Measurements from ENCODE around the gene RAPGEF3.

RAPGEF3 gene

DNA sequence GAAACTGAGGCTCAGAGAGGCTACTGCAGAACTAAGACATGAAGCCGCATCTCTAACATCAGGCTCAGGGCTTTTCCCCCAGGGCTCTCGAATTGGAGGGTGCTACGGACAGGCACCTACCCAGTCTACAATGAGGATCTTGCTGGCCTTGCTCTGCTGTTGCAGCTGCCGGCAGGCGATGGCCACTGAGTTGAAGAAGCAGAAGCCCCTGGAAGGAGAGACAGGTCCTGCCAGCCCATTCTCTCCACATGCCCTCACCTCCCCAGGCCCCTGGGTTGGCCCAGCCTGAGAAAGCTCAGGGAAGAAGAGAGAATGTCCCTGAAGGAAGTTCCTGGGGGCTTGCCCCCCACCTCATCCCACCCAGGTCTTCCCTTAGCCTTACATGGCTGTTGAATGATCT is 30.5 kb upstream of the RAPGEF3 start:
- Histone ChIP-seq H3K27ac (replicated peaks) (no peak overlapping the region), H3K27me3 (ENCODE audit: insufficient read depth, poor library complexity, severe bottlenecking) (no peaks in the 10 kb centered on the region), H3K4me3 (replicated peaks; ENCODE audit: insufficient read depth, low read length) (no peak overlapping the region)
- TF ChIP-seq, protein P1, sequence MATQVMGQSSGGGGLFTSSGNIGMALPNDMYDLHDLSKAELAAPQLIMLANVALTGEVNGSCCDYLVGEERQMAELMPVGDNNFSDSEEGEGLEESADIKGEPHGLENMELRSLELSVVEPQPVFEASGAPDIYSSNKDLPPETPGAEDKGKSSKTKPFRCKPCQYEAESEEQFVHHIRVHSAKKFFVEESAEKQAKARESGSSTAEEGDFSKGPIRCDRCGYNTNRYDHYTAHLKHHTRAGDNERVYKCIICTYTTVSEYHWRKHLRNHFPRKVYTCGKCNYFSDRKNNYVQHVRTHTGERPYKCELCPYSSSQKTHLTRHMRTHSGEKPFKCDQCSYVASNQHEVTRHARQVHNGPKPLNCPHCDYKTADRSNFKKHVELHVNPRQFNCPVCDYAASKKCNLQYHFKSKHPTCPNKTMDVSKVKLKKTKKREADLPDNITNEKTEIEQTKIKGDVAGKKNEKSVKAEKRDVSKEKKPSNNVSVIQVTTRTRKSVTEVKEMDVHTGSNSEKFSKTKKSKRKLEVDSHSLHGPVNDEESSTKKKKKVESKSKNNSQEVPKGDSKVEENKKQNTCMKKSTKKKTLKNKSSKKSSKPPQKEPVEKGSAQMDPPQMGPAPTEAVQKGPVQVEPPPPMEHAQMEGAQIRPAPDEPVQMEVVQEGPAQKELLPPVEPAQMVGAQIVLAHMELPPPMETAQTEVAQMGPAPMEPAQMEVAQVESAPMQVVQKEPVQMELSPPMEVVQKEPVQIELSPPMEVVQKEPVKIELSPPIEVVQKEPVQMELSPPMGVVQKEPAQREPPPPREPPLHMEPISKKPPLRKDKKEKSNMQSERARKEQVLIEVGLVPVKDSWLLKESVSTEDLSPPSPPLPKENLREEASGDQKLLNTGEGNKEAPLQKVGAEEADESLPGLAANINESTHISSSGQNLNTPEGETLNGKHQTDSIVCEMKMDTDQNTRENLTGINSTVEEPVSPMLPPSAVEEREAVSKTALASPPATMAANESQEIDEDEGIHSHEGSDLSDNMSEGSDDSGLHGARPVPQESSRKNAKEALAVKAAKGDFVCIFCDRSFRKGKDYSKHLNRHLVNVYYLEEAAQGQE (IDR thresholded peaks at IDR 0.05; ENCODE audit: insufficient replicate concordance, low read depth), result no peak
- TF ChIP-seq, protein P2, sequence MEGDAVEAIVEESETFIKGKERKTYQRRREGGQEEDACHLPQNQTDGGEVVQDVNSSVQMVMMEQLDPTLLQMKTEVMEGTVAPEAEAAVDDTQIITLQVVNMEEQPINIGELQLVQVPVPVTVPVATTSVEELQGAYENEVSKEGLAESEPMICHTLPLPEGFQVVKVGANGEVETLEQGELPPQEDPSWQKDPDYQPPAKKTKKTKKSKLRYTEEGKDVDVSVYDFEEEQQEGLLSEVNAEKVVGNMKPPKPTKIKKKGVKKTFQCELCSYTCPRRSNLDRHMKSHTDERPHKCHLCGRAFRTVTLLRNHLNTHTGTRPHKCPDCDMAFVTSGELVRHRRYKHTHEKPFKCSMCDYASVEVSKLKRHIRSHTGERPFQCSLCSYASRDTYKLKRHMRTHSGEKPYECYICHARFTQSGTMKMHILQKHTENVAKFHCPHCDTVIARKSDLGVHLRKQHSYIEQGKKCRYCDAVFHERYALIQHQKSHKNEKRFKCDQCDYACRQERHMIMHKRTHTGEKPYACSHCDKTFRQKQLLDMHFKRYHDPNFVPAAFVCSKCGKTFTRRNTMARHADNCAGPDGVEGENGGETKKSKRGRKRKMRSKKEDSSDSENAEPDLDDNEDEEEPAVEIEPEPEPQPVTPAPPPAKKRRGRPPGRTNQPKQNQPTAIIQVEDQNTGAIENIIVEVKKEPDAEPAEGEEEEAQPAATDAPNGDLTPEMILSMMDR (IDR thresholded peaks at IDR 0.05; ENCODE audit: insufficient read depth, low read length), result no peak
- TF ChIP-seq SPI1 (IDR thresholded peaks at IDR 0.05; ENCODE audit: borderline replicate concordance, low read depth) (no peak), POLR2AphosphoS5 (IDR thresholded peaks at IDR 0.05; ENCODE audit: low read depth) (no peak), GABPA (IDR thresholded peaks at IDR 0.05; ENCODE audit: low read depth) (no peak)
- DNase-seq (ENCODE audit: low read depth in 1 of 2, low spot score in 1 of 2), result no peak

DNA sequence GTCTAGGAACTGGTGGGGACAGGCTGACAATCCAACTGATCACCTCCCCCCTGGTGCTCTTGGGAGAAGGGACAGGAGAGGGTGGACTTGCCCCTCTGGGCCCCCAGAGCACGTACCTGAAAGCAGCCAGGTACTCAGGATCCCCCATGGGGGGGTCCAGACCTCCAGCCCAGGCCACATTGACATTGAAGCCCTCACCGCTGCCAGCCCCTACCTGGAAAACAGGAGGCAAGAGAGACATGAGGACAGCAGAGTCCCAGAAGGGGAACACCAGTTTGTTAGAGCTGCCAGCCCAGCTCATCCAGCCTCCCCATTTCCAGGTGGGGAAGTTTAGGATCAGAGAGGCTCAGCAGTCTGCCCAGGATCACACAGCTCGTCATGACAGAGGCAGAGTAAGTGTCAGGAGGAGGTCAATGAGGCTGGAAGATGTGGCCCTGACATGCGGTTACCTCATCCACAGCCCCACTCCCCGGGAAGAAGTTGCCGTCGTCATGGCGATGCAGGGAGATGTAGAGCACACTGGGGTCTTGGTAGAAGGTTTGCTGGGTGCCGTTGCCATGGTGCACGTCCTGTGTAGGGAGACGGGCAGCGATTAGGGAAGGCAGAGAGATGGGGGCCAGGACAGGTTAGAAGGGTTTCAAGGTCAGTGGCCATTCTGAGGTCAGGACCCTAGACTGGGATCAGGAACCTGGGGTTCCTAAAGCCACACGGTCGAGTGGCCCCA is 29.1 kb upstream of the RAPGEF3 start:
- TF ChIP-seq, protein P1 (IDR thresholded peaks at IDR 0.05; ENCODE audit: insufficient replicate concordance, low read depth), result no peak
- no peak for TF ChIP-seq GABPA (IDR thresholded peaks at IDR 0.05; ENCODE audit: low read depth)
- TF ChIP-seq, protein P2 (IDR thresholded peaks at IDR 0.05; ENCODE audit: insufficient read depth, low read length), result no peak
- no peak for TF ChIP-seq POLR2AphosphoS5 (IDR thresholded peaks at IDR 0.05; ENCODE audit: low read depth)
- no peak for TF ChIP-seq SPI1 (IDR thresholded peaks at IDR 0.05; ENCODE audit: borderline replicate concordance, low read depth)
- Histone ChIP-seq H3K27ac (replicated peaks) (no peak overlapping the region), H3K4me3 (replicated peaks; ENCODE audit: insufficient read depth, low read length) (no peak overlapping the region), H3K27me3 (ENCODE audit: insufficient read depth, poor library complexity, severe bottlenecking) (no peaks in the 10 kb centered on the region)
- no peak for DNase-seq (ENCODE audit: low read depth in 1 of 2, low spot score in 1 of 2)

DNA sequence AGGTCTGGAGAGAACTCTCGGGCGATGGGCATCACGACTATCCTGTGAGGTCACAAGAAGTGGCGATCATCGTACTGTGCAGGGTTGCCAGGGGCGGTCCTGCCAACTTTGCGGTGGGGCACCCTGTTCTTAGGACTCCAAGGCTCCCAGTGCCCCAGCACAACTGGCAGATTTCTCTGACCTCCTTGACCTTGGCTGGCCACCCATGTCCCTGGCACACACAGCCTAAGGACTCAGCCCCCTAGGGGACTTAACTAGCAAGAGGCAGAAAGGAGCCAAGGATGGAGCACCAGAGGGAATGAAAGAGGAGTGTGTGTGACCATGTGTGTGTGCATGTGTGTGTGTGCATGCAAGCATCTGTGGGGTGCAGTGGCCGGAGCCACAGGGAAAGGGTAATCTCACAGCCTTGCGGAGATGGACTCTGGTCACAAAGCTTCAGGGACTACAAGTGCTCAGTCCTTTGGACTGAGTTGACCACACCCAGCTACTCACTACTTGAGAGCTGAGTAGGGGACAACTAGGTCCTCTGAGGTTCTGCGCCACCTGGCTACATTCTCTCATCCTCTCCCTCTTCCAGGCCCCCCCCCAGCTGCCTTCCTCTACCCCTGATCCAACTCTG is 28.1 kb upstream of the RAPGEF3 start:
- DNase-seq (ENCODE audit: low read depth in 1 of 2, low spot score in 1 of 2), result no peak
- Histone ChIP-seq H3K27ac (replicated peaks) (no peak overlapping the region), H3K27me3 (ENCODE audit: insufficient read depth, poor library complexity, severe bottlenecking) (no peaks in the 10 kb centered on the region), H3K4me3 (replicated peaks; ENCODE audit: insufficient read depth, low read length) (no peak overlapping the region)
- TF ChIP-seq, protein P1 (IDR thresholded peaks at IDR 0.05; ENCODE audit: insufficient replicate concordance, low read depth), result no peak
- TF ChIP-seq SPI1 (IDR thresholded peaks at IDR 0.05; ENCODE audit: borderline replicate concordance, low read depth), result no peak

Data from HL-60 (cell line).